Nephron (organoid): ENCODE measurements around the gene CLEC1A.

Experiments used
- H3K27ac Mint-ChIP-seq, 3 experiments: 2 replicates each; pipeline ENCODE4 v1.8.0; 2020; ENCODE audit warnings: mixed read lengths in 3 of 3, mild to moderate bottlenecking in 2 of 3, moderate library complexity in 1 of 3
- H3K27me3 Mint-ChIP-seq: 2 replicates; pipeline ENCODE4 v1.8.0; 2021; ENCODE audit warnings: low read depth, mild to moderate bottlenecking, moderate library complexity, mixed read lengths
- H3K36me3 Mint-ChIP-seq: 2 replicates; pipeline ENCODE4 v1.8.0; 2020; ENCODE audit warnings: low read depth, mixed read lengths
- H3K4me1 Mint-ChIP-seq: 2 replicates; pipeline ENCODE4 v1.8.0; 2020; ENCODE audit warnings: mixed read lengths
- H3K4me3 Mint-ChIP-seq, 3 experiments: 2 replicates each; pipeline ENCODE4 v1.8.0; 2020; ENCODE audit warnings: mild to moderate bottlenecking in 3 of 3, mixed read lengths in 3 of 3, moderate library complexity in 2 of 3
- H3K9me3 Mint-ChIP-seq: 2 replicates; pipeline ENCODE4 v1.8.0; 2020; ENCODE audit warnings: mixed read lengths
- CTCF ChIP-seq, 3 experiments: fragments of 200-600 bp; sonication (generic); IDR thresholded peaks; one replicate each; pipeline ENCODE4 v1.5.0; 2021; ENCODE audit warnings: antibody characterized with exemption in 3 of 3; ENCODE audit not compliant: unreplicated experiment in 3 of 3

The CLEC1A gene

GRCh38 chr12:10072131-10072530 is 26.7 kb downstream of the CLEC1A start:
- Mint-ChIP-seq H3K4me1 (peaks cover 15% of the 10 kb centered on the region), H3K27ac (no peak overlapping the region), H3K36me3 (no peaks in the 10 kb centered on the region), H3K9me3 (no peaks in the 10 kb centered on the region), H3K4me3 (no peak overlapping the region), H3K27me3 (no peaks in the 10 kb centered on the region)
- TF ChIP-seq CTCF (IDR thresholded peaks at IDR 0.05; ENCODE audit: unreplicated experiment in 3 of 3) = no peak

DNA sequence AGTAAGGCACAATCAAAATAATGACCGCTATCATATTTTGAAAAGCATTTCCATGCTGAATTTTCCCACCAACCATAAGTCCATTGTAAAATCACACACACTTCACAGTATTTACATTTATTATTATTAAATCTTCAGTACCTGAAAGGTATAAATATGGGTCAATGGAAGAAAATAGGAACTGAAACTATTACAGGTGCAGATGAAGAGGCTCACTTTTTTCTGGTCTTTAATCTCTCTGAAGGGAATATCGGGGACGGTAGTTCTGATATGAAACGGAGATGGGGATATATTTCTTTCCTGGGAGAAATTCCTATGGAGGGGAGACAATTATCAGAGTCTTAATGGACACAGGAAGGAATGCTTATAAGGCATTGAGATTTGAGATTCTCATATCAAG is 28.4 kb downstream of the CLEC1A start:
- H3K9me3 Mint-ChIP-seq = no peaks in the 10 kb centered on the region
- peaks cover 15% of the 10 kb centered on the region for H3K4me1 Mint-ChIP-seq
- H3K27ac Mint-ChIP-seq = no peak overlapping the region
- TF ChIP-seq CTCF (IDR thresholded peaks at IDR 0.05; ENCODE audit: unreplicated experiment in 3 of 3) = no peak
- H3K4me3 Mint-ChIP-seq = no peak overlapping the region
- no peaks in the 10 kb centered on the region for H3K27me3 Mint-ChIP-seq
- no peaks in the 10 kb centered on the region for H3K36me3 Mint-ChIP-seq

GRCh38 chr12:10069976-10070375 is 28.8 kb downstream of the CLEC1A start:
- Mint-ChIP-seq H3K27ac (no peak overlapping the region), H3K4me3 (no peak overlapping the region), H3K36me3 (no peaks in the 10 kb centered on the region), H3K4me1 (peaks cover 15% of the 10 kb centered on the region), H3K9me3 (no peaks in the 10 kb centered on the region), H3K27me3 (no peaks in the 10 kb centered on the region)
- TF ChIP-seq CTCF (IDR thresholded peaks at IDR 0.05; ENCODE audit: unreplicated experiment in 3 of 3) = no peak

DNA sequence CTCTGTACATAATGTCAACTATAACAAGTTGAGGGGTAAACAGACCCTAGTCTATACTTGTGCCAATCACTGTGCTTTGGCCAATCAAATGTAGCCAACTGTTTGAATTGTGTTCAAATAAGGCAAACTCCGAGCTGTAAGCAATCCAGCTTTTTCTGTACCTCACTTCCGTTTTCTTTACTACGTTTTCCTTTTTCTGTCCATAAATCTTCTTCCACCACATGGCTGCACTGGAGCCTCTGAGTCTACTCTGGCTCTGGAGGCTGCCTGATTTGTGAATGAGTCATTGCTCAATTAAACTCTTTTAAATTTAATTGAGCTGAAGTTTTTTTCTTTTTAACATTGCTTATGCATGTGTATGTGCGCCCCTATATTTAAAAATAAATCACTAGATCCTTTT is 29.7 kb downstream of the CLEC1A start:
- peaks cover 15% of the 10 kb centered on the region for H3K4me1 Mint-ChIP-seq
- no peaks in the 10 kb centered on the region for H3K27me3 Mint-ChIP-seq
- no peaks in the 10 kb centered on the region for H3K36me3 Mint-ChIP-seq
- H3K9me3 Mint-ChIP-seq = no peaks in the 10 kb centered on the region
- H3K27ac Mint-ChIP-seq = peak overlapping the region; percentile 29 to 85 (median 81)
- H3K4me3 Mint-ChIP-seq = no peak overlapping the region
- no peak for TF ChIP-seq CTCF (IDR thresholded peaks at IDR 0.05; ENCODE audit: unreplicated experiment in 3 of 3)

DNA sequence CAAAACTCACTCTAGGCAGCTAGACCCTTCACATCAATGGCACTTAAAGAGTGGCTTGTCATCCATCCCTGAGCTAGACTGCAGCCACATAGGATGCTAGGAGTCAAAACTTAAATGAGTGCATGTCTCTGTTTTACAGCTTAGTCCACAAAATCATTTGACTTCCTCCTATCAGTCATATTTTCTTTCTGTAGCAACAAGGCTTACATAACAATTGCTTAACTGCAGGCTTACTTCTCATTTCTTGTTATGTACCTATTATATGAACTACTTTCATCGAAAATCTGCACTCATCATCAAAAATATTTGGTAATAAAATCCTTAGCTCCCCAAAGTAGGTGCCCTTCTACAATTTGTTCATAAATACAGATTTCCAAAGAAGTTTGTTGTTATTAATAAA is 30.1 kb downstream of the CLEC1A start:
- Mint-ChIP-seq H3K27ac (peak overlapping the region; percentile 29 to 85 (median 81)), H3K27me3 (no peaks in the 10 kb centered on the region), H3K4me1 (peaks cover 15% of the 10 kb centered on the region), H3K36me3 (no peaks in the 10 kb centered on the region), H3K4me3 (no peak overlapping the region), H3K9me3 (no peaks in the 10 kb centered on the region)
- TF ChIP-seq CTCF (IDR thresholded peaks at IDR 0.05; ENCODE audit: unreplicated experiment in 3 of 3) = no peak

DNA sequence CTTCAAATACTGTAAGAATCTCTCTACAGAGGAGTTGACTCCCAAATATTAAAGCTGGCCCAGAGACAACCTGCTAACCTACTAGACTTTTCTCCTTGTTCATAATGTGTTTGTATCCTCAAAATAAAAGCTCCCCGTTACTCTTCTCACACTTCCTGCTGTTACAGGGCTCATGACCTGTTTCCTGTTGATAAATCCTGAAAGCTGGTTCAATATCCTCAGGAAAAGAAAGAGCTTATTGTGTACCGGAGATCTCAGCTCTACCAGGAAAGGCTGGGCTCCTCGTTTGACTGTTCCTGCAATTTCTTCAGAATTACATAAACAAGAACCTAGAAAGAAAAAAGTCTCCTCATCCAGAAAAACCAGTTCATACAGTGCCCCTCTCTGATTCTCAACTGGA is 30.8 kb downstream of the CLEC1A start:
- peaks cover 15% of the 10 kb centered on the region for H3K4me1 Mint-ChIP-seq
- H3K36me3 Mint-ChIP-seq = no peaks in the 10 kb centered on the region
- H3K27me3 Mint-ChIP-seq = no peaks in the 10 kb centered on the region
- no peaks in the 10 kb centered on the region for H3K9me3 Mint-ChIP-seq
- no peak overlapping the region for H3K4me3 Mint-ChIP-seq
- TF ChIP-seq CTCF (IDR thresholded peaks at IDR 0.05; ENCODE audit: unreplicated experiment in 3 of 3) = no peak
- H3K27ac Mint-ChIP-seq = peak overlapping the region; percentile 29 to 85 (median 81)
